ENCODE data around the gene SALL4. TPM values are rescaled to one million over a fixed set of nuclear protein-coding genes. Genes with fewer than 3 reads are reported as not detected.

SALL4 gene
- total and polyA plus RNA-seq, 4 donors = 0.12 to 0.19 (median 0.18) TPM; not detected in 1

DNA sequence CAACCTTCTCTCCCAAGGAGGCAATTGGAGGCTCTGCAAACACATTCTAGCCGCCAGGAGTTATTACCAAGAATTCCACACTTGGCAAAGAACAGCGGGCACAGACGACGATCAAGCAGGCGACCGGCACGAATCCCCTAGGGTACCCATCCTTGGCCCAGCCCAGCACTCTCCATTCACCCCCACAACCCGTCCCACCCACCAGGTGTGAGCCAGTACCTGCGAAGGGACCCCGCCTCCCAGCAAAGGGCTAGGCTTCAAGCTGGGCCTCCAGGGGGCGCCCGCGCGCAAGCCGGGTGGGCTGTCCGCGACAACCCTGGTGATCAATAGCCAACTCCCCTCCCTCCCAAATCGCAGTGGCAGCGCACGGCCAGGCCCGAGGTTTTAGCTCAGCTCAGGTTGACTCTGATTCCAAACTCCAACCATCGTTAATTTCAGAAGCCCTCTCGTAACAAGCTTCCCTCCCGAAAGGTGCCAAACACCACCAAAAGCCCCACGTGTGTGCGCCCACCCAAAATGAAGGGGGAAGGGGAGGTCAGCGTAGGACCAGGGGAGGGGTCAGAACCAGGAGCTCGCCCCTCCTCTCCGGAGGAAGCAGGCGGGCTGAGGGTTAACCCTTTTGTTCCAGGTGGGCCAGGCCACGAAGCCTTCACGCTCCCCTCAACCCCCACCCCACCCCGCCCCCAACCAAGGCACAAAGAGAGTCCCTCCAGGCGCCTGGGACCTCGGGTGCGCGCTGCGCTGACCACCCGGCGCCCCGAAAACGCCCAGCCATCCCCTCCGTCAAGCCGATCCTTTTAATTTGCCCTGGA is 2.1 kb downstream of the SALL4 start:
- no peak overlapping the region for H3K27ac ChIP-seq (ENCODE audit: low read depth in 1 of 2, low read length in 2 of 2)
- no peaks in the 10 kb centered on the region for H3K4me1 ChIP-seq (ENCODE audit: control insufficient read depth in 1 of 2, insufficient read depth in 2 of 2, low read length in 2 of 2)
- H3K9me3 ChIP-seq (ENCODE audit: control insufficient read depth, low read length) = no peaks in the 10 kb centered on the region
- intact Hi-C loops (cut with DNase I) = loop anchor here in 1 of 2 donors (10.0 kb wide), 1 partner anchor 285 kb away; no protein-coding TSS in a partner anchor
- no peaks in the 10 kb centered on the region for H3K27me3 ChIP-seq (ENCODE audit: control insufficient read depth in 1 of 2, insufficient read depth in 2 of 2, low read length in 1 of 2)
- H3K4me3 ChIP-seq (ENCODE audit: low read length in 2 of 2) = peak overlapping the region in 1 of 2 donors; percentile 11
- 1 to 4% methylated on average over 44 of the region's 44 CpGs for WGBS, 2 donors
- H3K36me3 ChIP-seq (ENCODE audit: control insufficient read depth in 1 of 2, insufficient read depth in 2 of 2, low read length in 1 of 2) = no peaks in the 10 kb centered on the region
- ATAC-seq (ENCODE audit: low FRiP score) (peak; percentile 72), DNase-seq (peak in 1 of 2 donors; percentile 85)

DNA sequence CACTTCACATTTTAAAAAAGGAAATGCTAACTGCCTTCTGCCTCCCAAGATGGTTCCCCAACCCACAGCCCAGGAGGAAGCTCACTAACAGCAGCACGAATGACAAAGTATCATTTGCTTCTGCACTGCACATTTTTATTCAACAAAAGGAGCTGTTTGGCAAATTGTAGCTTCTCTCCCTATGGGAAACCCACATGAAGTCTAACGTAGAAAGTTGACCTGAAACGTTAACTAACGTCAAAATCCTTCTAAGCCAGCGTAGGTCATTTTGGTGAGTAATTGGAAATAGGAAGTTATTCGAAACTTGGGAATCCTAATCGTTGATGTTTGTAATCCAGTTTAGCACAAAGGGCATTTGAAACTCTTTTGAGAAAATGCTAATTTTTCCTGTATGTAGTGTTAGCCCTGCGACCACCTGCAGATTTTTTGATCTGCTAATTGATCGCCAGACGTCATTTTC is 2.9 kb downstream of the SALL4 start:
- intact Hi-C loops (cut with DNase I) = no loop called here
- Histone ChIP-seq H3K27ac (ENCODE audit: low read depth in 1 of 2, low read length in 2 of 2) (no peak overlapping the region), H3K4me3 (ENCODE audit: low read length in 2 of 2) (no peak overlapping the region), H3K9me3 (ENCODE audit: control insufficient read depth, low read length) (no peaks in the 10 kb centered on the region), H3K36me3 (ENCODE audit: control insufficient read depth in 1 of 2, insufficient read depth in 2 of 2, low read length in 1 of 2) (no peaks in the 10 kb centered on the region), H3K4me1 (ENCODE audit: control insufficient read depth in 1 of 2, insufficient read depth in 2 of 2, low read length in 2 of 2) (no peaks in the 10 kb centered on the region), H3K27me3 (ENCODE audit: control insufficient read depth in 1 of 2, insufficient read depth in 2 of 2, low read length in 1 of 2) (no peaks in the 10 kb centered on the region)
- DNase-seq (no peak), ATAC-seq (ENCODE audit: low FRiP score) (no peak)
- WGBS, 2 donors = 14 to 15% methylated on average over 10 of the region's 10 CpGs

DNA sequence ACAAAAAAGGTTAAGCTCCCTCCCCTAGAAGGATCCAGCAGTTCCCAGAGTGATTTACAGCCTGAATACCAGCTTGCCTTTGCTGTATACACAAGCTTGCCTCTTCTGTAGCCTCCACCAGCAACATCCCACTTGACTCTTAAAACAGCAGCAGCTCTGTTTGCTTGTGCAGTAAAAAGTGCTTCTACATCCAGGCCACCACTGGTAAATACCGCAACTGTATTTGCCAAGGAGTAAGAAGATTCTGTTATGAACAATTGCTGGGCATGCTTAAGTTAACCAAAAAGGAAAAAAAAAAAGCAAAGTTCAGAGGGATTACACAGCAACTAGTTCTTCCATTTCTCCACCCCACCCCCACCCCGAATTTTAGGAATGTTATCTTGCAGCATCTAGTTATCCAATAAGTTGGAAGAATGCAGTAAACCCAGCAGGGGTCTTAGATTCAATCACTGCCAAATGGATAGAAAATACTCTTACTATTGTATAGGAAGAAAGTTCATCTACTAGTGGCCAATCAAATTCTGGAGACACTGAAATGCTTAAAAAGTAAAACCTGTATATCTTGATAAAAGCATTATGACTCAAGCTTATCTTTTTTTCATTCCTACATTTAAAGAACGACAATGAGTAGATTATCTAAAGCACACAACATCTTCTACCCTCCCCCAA is 4.8 kb downstream of the SALL4 start:
- WGBS, 2 donors = 35 to 39% methylated on average over 3 of the region's 3 CpGs
- DNase-seq (no peak), ATAC-seq (ENCODE audit: low FRiP score) (no peak)
- Histone ChIP-seq H3K4me1 (ENCODE audit: control insufficient read depth in 1 of 2, insufficient read depth in 2 of 2, low read length in 2 of 2) (no peaks in the 10 kb centered on the region), H3K36me3 (ENCODE audit: control insufficient read depth in 1 of 2, insufficient read depth in 2 of 2, low read length in 1 of 2) (no peaks in the 10 kb centered on the region), H3K27me3 (ENCODE audit: control insufficient read depth in 1 of 2, insufficient read depth in 2 of 2, low read length in 1 of 2) (no peaks in the 10 kb centered on the region), H3K27ac (ENCODE audit: low read depth in 1 of 2, low read length in 2 of 2) (no peak overlapping the region), H3K4me3 (ENCODE audit: low read length in 2 of 2) (no peak overlapping the region), H3K9me3 (ENCODE audit: control insufficient read depth, low read length) (no peaks in the 10 kb centered on the region)
- intact Hi-C loops (cut with DNase I) = no loop called here

DNA sequence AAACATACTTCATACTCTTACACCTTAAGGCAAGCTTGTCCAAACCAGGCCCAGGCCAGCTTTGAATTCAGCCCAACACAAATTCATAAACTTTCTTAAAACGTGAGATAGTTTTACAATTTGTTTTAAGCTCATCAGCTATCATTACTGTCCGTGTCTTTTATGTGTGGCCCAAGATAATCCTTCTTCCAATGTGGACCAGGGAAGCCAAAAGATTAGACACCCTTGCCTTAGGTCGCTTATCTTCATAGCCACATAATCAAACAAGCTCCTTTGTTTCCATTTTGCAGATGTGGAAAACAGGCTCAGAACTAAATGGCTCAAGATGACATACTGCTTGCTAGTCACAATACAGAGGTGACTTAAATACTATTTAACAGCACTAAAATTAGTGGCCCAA is 6.0 kb downstream of the SALL4 start:
- H3K36me3 ChIP-seq (ENCODE audit: control insufficient read depth in 1 of 2, insufficient read depth in 2 of 2, low read length in 1 of 2) = no peaks in the 10 kb centered on the region
- no peak overlapping the region for H3K27ac ChIP-seq (ENCODE audit: low read depth in 1 of 2, low read length in 2 of 2)
- intact Hi-C loops (cut with DNase I) = no loop called here
- H3K4me3 ChIP-seq (ENCODE audit: low read length in 2 of 2) = no peak overlapping the region
- H3K27me3 ChIP-seq (ENCODE audit: control insufficient read depth in 1 of 2, insufficient read depth in 2 of 2, low read length in 1 of 2) = no peaks in the 10 kb centered on the region
- no peaks in the 10 kb centered on the region for H3K4me1 ChIP-seq (ENCODE audit: control insufficient read depth in 1 of 2, insufficient read depth in 2 of 2, low read length in 2 of 2)
- H3K9me3 ChIP-seq (ENCODE audit: control insufficient read depth, low read length) = no peaks in the 10 kb centered on the region
- 88 to 89% methylated on average over 3 of the region's 3 CpGs for WGBS, 2 donors
- no peak for DNase-seq
- no peak for ATAC-seq (ENCODE audit: low FRiP score)

DNA sequence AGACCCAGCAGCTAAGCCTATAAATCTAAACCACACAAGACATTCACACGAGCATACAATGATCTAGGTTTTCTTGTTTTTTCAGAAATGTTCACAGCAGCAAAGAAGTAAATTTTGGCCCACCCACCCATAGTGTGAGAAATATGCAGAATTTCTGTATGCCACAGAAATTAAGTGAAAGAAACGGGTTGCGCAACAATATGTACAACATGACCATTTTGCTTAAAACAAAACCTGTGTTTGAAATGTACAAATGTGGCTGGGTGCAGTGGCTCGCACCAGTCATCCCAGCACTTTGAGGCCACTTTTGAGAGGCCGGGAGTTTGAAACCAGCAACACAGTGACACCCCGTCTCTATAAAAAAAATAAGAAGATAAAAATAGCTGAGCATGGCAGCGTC is 9.4 kb downstream of the SALL4 start:
- ATAC-seq (ENCODE audit: low FRiP score) (no peak), DNase-seq (no peak)
- H3K27me3 ChIP-seq (ENCODE audit: control insufficient read depth in 1 of 2, insufficient read depth in 2 of 2, low read length in 1 of 2) = no peaks in the 10 kb centered on the region
- H3K27ac ChIP-seq (ENCODE audit: low read depth in 1 of 2, low read length in 2 of 2) = no peak overlapping the region
- no peaks in the 10 kb centered on the region for H3K36me3 ChIP-seq (ENCODE audit: control insufficient read depth in 1 of 2, insufficient read depth in 2 of 2, low read length in 1 of 2)
- H3K9me3 ChIP-seq (ENCODE audit: control insufficient read depth, low read length) = no peaks in the 10 kb centered on the region
- 56 to 59% methylated on average over 7 of the region's 7 CpGs for WGBS, 2 donors
- intact Hi-C loops (cut with DNase I) = no loop called here
- no peak overlapping the region for H3K4me3 ChIP-seq (ENCODE audit: low read length in 2 of 2)
- no peaks in the 10 kb centered on the region for H3K4me1 ChIP-seq (ENCODE audit: control insufficient read depth in 1 of 2, insufficient read depth in 2 of 2, low read length in 2 of 2)

DNA sequence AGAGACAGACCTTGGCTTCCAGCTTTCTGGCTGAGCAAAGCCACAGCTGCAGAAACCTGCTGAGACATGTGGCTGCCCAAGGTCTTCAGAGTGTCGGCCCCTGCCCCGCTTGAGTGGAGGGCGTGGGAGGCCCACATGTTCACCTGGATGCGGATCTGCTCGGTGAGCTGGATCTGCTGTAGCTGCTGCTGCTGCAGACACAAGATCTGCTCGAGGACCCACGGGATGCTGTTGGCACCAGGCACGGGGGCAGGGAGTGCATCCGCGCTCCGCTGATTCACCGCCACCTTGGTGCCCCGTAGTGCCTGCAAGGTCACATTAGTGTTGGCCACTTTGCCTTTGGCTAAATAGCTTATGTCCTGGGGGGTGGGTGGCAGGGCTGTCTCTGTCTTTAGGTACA is 10.7 kb downstream of the SALL4 start:
- H3K9me3 ChIP-seq (ENCODE audit: control insufficient read depth, low read length) = no peaks in the 10 kb centered on the region
- H3K4me3 ChIP-seq (ENCODE audit: low read length in 2 of 2) = no peak overlapping the region
- H3K27me3 ChIP-seq (ENCODE audit: control insufficient read depth in 1 of 2, insufficient read depth in 2 of 2, low read length in 1 of 2) = no peaks in the 10 kb centered on the region
- H3K4me1 ChIP-seq (ENCODE audit: control insufficient read depth in 1 of 2, insufficient read depth in 2 of 2, low read length in 2 of 2) = no peaks in the 10 kb centered on the region
- ATAC-seq (ENCODE audit: low FRiP score) = peak; percentile 26
- DNase-seq = no peak
- no peak overlapping the region for H3K27ac ChIP-seq (ENCODE audit: low read depth in 1 of 2, low read length in 2 of 2)
- 93 to 94% methylated on average over 13 of the region's 13 CpGs for WGBS, 2 donors
- no peaks in the 10 kb centered on the region for H3K36me3 ChIP-seq (ENCODE audit: control insufficient read depth in 1 of 2, insufficient read depth in 2 of 2, low read length in 1 of 2)
- intact Hi-C loops (cut with DNase I) = no loop called here

DNA sequence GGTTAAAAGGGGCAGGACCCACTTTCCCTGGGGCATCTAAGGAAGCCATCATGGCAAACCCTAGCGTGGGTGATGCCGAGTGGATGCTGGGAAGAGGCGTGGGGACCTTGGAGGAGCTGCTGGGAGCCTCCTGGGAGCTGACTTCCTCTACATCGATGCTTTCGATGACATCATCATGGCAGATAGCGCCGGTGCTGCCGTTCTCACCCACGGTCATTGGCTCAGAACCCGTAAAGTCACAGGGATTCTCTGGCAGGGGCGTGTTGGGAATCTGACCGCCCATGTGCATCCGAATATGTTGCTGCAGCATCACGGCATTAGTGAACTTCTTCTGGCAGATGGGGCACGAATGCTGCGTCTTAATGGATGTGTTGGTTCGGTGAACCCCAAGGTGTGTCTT is 12.1 kb downstream of the SALL4 start:
- DNase-seq (no peak), ATAC-seq (ENCODE audit: low FRiP score) (no peak)
- no peak overlapping the region for H3K27ac ChIP-seq (ENCODE audit: low read depth in 1 of 2, low read length in 2 of 2)
- intact Hi-C loops (cut with DNase I) = no loop called here
- no peaks in the 10 kb centered on the region for H3K27me3 ChIP-seq (ENCODE audit: control insufficient read depth in 1 of 2, insufficient read depth in 2 of 2, low read length in 1 of 2)
- no peaks in the 10 kb centered on the region for H3K36me3 ChIP-seq (ENCODE audit: control insufficient read depth in 1 of 2, insufficient read depth in 2 of 2, low read length in 1 of 2)
- H3K4me3 ChIP-seq (ENCODE audit: low read length in 2 of 2) = no peak overlapping the region
- H3K9me3 ChIP-seq (ENCODE audit: control insufficient read depth, low read length) = no peaks in the 10 kb centered on the region
- no peaks in the 10 kb centered on the region for H3K4me1 ChIP-seq (ENCODE audit: control insufficient read depth in 1 of 2, insufficient read depth in 2 of 2, low read length in 2 of 2)
- WGBS, 2 donors = 94% methylated on average over 17 of the region's 17 CpGs

DNA sequence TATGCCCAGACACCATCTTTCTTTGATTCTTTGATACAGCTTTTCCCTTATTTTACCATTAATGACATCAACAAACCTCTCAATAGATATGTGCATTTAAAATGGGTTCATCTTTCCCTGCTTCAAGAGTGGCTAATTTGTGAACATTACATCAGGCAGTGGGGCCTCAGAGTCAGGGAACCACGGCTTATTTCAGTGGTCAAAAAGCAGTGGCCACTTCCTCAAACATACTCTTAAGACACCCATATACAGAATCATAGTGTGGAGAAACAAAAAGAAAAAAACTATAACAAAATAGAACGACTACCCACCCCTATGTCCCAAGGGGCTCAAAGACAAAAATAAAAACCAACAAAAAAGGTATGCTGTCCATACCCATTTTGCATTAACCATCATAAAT is 12.9 kb downstream of the SALL4 start:
- WGBS, 2 donors = 57 to 74% methylated on average over 2 of the region's 2 CpGs
- no peak overlapping the region for H3K27ac ChIP-seq (ENCODE audit: low read depth in 1 of 2, low read length in 2 of 2)
- no peak overlapping the region for H3K4me3 ChIP-seq (ENCODE audit: low read length in 2 of 2)
- H3K4me1 ChIP-seq (ENCODE audit: control insufficient read depth in 1 of 2, insufficient read depth in 2 of 2, low read length in 2 of 2) = no peaks in the 10 kb centered on the region
- H3K9me3 ChIP-seq (ENCODE audit: control insufficient read depth, low read length) = no peaks in the 10 kb centered on the region
- intact Hi-C loops (cut with DNase I) = no loop called here
- H3K36me3 ChIP-seq (ENCODE audit: control insufficient read depth in 1 of 2, insufficient read depth in 2 of 2, low read length in 1 of 2) = no peaks in the 10 kb centered on the region
- ATAC-seq (ENCODE audit: low FRiP score) (no peak), DNase-seq (no peak)
- no peaks in the 10 kb centered on the region for H3K27me3 ChIP-seq (ENCODE audit: control insufficient read depth in 1 of 2, insufficient read depth in 2 of 2, low read length in 1 of 2)

DNA sequence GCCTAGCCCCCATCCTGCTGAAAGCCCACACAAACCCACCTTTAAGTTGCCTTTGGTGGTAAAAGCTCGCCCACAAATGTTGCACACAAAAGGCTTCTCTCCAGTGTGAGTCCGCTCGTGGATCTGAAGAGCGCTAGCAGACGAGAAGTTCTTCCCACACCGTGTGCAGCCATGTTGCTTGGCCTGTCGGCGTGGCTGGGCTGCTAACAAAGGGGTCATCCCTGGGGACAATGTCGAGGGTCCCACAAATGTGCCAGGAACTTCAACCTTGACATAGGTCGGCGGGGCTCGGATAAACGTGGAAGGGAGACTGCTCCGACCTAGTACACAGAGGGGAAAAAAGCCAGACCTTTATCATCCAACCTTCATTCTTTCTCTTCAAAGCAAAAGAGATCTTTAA is 13.5 kb downstream of the SALL4 start:
- no peaks in the 10 kb centered on the region for H3K4me1 ChIP-seq (ENCODE audit: control insufficient read depth in 1 of 2, insufficient read depth in 2 of 2, low read length in 2 of 2)
- H3K36me3 ChIP-seq (ENCODE audit: control insufficient read depth in 1 of 2, insufficient read depth in 2 of 2, low read length in 1 of 2) = no peaks in the 10 kb centered on the region
- no peaks in the 10 kb centered on the region for H3K9me3 ChIP-seq (ENCODE audit: control insufficient read depth, low read length)
- no peak overlapping the region for H3K4me3 ChIP-seq (ENCODE audit: low read length in 2 of 2)
- DNase-seq (no peak), ATAC-seq (ENCODE audit: low FRiP score) (no peak)
- 88 to 91% methylated on average over 14 of the region's 14 CpGs for WGBS, 2 donors
- H3K27ac ChIP-seq (ENCODE audit: low read depth in 1 of 2, low read length in 2 of 2) = no peak overlapping the region
- no peaks in the 10 kb centered on the region for H3K27me3 ChIP-seq (ENCODE audit: control insufficient read depth in 1 of 2, insufficient read depth in 2 of 2, low read length in 1 of 2)
- intact Hi-C loops (cut with DNase I) = no loop called here
